Stimulated activated CD4-positive, alpha-beta T cell treated with anti-CD3 and anti-CD28 coated beads, Interleukin-12 subunit alpha, Interleukin-12 subunit beta, amount 100 ng/mL, for 4 hours (primary cell): Measurements from ENCODE around the gene SMYD2.

Experiments
- DNase-seq: peaks from one replicate; pipeline ENCODE4 v3.0.0-alpha.2; 2020

Gene SMYD2

DNA sequence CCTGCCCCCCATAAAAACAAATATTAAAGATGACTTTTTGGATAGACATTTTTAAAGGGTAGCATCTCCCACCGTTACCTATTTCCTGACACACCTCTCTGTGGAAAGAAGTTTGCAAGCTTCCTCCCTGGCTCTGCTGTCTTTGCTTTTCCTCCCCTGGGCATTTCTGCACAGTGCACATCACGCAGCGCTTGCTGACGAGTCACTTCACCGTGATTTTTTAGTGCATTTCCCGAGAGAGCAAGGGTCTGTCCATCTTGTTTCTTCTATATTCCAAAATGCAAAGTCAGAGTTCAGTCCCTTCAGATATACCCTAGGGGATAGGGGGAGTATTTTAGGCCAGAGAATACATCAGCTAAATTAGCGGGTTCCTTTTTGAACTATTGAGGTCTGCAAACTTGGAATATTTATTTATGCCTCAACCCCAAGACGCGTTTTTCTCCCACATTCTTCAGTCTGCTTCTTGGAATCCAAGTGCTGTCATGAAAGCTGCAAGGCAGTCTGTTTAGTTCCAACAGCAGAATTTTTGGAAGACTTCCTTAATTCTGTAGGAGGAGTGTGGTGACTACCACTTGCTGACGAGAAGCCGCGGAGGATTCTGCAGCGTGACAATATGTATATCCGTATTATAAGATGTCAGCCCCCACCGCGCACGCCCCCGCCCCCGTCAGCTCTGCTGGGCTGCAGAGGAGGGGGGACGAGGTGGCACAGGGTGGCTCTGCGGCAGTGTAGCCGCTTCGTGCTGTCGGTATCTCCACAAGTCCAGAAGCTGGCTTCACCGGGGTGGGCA lies 22.4 kb downstream of the SMYD2 start:
- no peak for DNase-seq

DNA sequence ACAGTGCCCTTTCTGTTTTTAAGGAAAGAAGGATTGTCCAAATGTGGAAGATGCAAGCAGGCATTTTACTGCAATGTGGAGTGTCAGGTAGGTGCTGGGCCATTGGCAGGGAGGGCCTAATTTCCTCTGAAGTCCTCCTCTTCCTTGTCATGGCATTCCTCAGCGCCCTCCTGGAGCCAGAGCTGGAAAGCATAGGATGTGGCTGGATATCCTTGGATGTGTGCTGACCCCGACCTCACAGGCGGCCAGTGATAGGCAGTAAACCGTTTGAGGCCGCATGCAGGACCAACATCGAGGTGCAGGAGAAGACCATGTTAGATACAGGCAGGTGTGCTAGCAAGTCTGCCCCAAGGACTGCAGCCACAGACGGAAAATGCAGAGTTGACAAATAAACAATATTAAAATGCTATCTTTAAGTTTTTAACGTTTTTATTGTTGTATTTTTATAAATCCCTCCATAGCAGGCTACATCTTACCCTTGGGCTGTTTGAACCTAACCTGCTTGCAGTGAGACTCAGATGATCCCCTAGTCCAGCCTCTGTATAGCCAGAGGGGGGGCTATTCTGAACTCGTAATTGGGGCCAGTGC lies 24.3 kb downstream of the SMYD2 start:
- DNase-seq, result no peak

DNA sequence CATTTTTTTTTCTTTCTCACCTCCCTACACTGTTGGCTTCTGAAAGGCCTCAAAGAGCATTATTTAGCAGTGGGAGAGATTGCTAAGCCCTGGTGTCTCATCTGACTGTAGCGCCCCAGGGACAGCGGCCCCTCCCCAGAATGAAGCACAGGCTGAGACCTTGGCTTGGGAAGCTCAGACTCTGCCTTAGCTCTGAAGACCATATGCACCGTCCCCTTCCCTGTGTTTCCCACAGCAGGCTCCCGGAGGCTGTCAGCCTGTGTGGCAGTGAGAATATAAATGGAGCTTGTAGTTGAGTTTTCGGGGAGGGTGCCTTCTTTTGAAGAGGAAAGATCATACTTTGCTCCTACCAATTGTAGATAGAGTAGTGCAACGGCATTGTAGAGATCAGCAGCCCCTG lies 25.3 kb downstream of the SMYD2 start:
- DNase-seq, result no peak

DNA sequence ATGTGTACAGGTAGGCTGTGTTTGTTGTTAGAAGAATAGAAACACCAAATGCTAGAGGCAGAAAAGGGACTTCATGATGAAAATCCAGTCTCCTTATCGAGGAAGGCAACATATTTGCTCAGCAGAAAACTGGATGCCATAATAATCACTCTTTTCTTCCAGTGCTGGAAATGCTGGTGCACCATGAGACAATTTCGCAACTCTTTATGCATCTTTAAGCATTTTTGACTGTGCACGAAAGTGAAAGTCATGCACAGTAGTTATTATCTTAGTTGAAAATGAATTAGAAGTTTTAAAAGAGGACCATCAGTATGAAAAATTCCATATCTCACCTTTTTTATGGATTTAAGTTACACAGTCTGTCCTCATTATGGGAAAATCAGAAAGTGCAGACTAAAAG lies 29.1 kb downstream of the SMYD2 start:
- no peak for DNase-seq

DNA sequence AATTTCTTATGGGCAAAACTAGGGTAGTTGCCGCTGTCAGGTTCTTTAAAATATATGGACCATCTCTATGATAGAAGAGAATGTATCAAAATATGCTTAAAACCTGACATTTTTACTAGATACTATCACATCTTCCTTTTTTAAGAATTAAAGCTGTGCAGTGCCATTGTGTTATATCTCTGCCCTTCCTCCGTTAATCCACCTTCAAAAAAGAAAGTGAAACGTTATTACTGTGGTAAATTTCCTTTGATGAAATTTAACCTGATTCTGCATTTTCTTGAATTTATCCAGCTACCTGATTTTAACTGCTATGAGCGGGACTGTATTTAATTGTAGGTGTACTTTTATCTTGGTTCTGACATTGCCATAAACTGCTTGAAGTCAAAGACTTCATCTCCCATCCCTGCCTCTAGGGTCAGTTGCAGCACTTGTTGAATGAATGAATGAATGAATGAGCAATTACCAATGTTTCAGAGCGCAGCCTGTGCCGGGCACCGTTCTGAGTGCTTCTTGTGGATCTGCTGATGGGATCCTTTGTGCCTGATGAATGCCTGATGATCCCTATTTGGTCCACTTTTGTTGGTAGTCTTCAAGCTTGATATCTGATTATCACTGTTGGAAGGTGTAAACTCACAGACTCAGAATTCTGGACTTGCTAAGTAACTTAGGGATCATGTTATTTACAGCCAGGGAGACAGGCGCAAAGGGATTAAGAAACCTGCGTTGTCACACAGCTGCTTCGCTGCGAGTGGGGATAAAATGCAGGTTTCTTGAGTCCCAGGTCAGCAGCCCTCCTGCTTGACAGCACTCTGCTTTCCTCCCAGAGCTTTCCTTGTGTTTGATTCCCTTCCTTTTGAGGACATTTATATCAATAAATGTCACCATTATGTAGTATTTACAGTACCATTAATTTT lies 30.1 kb downstream of the SMYD2 start:
- no peak for DNase-seq

DNA sequence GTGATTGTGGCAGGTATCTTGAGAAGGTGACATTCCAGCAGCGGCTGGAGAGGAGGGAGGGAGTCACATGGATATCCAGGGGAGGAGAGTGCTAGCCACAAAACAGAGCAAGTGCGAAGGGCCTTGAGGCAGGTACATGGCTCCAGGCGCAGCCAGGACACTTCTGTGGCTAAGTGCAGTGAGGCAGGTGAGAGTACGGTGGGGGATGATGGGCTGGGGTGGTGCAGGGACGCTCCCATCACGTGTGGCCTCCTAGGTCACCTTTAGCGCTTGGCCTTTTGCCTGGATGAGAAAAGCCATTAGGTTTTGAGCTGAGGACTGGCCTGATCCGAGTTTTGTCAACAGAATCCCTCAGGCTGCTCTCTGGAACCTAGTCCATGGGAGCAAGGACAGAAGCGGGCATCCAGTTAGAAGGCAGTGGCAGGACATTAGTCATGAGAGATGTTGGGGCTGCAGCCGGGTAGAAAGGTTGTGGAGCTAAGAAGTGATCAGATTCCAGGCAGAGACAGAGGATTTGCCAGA lies 31.6 kb downstream of the SMYD2 start:
- DNase-seq, result no peak

DNA sequence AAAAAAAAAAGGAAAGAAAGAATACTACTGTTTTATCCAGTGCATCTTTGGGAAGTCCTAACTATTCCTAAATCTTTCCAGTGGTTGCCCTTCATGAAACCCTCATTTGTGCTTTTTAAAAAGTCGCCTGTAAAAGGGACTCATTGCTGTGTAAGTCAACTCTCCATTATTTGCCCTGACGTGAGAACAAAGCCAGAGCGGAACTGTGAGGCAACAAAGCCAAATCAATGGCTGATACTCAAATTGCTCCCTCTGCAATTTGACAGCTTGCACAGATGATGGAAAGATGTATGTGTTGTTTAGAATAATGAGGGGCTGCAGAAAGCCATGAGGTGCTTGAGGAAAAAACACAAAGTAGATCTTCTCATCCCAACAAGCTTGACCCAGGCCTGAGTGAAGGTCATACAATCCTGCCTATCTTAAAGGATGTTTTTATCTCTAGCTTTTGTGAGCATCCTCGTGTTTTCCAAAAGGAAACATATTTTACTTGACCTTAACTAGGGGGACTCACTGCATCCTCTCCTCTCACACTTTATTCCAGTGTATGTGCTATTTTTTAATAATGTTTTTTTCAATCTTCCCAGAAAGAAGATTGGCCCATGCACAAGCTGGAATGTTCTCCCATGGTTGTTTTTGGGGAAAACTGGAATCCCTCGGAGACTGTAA lies 33.4 kb downstream of the SMYD2 start:
- DNase-seq, result no peak

DNA sequence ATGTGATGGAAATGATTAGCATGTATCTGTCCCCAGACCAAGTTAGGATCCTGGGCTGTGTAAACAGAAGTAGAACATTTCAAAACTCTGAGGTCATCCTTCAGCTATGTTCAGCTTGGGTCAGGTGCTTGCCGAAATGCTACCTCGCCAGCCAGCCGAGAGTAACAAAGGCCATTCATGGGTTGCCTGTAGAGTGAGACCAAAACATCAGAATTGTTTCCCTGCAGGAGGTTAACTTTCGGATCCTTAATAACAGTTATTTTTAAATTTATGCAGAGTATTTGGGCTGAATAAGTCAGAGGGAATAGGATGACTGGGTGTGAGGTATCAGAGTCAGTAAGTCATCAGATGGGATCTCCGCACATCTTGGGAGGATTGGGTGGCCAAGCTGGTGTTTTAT lies 35.6 kb downstream of the SMYD2 start:
- DNase-seq, result no peak

DNA sequence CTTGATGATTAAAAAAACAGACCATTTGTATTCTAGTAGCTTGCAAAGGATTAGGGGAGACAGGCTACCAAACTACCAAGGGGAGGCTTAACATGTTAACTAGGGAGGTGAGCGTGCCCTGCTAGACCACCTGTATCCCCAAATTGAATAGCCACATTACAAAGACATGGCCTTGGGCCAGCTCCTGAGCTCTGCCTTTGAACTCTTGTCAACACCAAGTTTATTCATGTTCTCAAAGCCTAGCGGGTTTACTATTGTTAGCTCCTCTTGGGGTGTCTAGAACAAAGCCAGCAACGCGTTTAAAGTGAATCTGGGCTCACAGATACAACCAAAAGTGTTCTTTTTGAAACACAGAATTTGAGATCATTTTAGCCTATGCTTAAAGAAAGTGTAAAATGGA lies 36.3 kb downstream of the SMYD2 start:
- no peak for DNase-seq

DNA sequence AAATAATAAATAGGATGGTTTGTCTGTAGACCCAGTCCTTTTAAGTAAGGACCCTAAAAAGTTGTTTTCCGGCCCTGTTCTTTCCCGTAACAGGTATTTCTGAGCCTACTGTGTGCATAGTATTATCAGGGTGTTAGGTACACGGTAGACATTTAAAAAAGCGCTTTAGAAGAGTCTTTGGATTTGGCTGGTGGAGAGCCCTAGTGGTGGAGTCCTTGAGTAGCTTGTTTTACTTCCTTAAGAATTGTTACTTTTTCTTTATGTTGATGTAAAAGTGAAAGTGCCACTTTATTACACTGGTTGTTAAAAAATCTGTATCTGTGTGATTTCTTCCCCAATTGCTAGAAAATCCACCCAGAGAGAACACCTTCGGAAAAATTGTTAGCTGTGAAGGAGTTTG lies 36.8 kb downstream of the SMYD2 start:
- no peak for DNase-seq

DNA sequence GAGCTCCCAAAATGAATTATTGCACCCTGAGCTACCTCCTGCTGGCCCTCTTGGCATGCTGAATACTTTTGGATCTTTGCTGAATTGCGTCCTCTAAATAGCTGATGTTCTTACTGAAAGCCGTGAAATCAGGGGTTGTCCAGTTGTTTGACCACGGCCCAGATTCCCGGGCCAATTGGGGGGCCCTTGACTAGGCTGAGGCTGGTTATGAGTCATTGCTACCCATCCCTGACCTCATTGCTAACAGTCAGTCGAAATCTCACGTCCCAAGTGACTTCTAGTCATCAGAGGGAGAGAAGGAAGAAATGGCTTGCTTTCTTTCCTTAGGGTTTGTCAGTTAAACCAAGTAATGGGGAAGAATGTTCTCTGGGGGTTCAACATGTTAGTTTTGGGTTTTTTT lies 37.4 kb downstream of the SMYD2 start:
- DNase-seq, result no peak

DNA sequence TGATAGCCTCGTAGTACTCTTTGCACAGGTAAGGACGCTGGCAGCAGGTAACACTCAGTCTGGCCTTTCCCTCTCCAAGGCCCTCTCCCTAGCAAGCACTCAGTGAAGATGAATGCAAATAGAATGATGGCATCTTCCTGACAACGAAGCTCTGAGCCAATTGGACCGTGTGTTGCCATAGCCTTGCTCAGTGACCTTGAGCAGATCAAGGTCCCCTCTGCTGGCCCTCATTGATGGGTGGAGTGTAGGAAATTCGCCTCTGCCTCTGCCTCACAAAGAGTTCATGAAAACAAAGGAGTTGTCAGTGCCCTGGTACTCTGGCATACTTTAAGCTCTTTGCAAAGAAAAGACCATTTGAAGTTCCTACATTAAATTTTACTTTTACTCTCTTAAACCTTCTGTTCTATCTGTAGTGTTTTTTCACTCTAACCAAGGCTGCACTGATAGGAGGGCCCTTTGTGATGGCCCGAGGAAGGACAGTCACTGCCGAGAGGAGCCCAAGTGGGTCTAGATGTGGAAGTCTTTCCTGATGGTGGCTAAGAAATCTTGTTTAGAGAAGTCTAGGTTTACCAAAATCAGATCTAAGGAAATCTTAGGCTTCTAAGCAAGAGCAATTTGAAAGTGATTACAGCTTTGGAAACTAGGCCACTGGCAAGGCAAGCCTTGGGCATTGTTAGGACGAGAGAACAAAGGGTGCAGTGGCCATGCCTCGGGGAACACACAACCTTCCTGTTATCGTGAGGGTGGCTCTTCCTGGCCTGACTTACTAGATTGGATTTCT lies 38.2 kb downstream of the SMYD2 start:
- DNase-seq, result no peak

DNA sequence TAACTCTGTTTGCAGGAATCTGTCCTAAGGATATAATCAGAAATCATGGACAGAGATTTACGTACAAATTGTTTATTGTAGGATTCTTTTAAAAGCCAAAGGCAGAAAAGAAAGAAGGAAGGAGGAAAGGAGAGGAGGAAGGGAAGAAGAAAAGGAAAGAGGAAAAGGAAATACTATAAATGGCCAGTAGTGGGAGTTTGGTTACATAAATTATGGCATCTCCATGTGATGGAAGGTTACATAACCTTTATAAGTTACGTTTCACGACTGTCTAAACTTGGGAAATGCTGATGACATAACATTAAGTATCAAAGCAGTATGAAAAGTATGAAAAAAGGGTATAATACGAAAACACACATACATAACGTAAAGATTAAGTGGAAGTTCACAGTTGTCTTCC lies 39.0 kb downstream of the SMYD2 start:
- no peak for DNase-seq

DNA sequence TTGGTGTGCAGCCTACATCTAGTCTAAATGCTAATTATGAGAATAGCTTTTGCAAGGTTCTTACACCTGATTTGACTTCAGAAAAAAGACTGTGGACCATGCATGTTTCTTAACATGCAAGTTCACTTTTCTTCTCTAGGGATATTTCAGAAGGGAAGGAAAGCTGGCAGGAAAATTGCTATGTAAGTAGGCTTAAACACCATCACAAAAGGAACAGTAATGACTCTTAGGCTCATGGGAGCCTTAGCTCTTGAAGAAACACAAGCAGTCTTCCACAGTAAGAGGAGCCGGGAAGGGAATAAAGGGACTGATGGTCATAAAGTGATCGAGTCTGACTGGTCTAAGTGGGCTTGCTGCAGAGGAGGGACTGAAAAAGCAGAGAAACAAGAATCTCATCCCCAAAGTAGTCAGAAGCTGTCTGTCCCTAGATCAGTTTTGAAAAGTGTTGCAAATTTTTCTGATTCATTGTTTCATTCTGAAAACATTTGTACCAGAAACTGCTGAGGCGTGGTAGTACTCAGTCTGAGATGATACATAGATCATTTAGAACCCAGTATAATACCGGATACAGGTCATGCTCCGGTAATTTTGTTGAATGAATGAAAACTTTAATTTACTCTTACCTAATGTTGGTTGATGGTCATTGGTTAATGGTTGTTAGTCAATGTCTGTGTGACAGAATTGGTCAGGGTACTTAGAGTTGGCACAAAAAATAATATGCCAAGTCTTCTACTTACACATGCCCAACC lies 40.9 kb downstream of the SMYD2 start:
- DNase-seq, result no peak

DNA sequence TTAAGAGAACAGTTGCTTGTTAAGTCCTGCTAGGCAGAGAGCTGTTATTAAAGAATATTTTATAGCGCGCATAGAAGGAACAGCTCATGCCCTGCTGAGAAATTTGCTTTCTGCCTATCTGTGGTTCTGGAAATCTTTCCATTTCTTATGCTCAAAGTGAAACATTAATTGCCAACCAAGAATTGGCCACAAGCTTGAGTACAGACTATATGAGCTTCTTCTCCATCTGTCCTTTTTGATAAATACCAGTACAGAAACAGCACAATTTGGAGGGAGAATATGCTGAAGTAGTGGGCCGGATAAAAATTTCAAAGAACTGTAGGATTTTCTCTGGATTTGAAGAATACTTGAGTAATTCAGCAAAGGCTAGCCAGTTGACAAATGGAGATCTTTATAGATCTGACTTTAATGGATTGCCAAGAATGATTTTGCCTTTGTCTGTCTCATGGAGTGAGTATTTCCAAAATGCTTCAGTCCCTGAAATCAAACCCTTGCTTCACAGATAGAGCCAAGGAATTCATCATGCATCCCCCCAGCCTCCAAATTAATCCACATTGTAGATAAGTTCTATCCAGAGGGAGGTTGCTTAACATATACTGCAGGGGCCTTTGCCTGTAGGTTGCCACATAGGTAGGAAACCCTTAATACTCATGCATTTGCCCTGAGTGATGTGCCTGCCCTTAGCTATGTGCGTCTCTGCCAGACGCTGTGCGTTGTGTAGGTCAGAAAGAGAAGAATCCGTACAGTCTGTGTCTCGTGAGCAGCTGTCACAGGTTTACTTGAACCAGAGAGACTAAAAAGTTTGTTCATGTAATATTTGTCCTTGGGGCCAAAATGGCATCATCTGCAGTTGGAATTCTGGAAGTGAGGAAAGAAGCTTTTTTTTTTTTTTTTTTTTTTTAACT lies 44.2 kb downstream of the SMYD2 start:
- DNase-seq, result no peak

DNA sequence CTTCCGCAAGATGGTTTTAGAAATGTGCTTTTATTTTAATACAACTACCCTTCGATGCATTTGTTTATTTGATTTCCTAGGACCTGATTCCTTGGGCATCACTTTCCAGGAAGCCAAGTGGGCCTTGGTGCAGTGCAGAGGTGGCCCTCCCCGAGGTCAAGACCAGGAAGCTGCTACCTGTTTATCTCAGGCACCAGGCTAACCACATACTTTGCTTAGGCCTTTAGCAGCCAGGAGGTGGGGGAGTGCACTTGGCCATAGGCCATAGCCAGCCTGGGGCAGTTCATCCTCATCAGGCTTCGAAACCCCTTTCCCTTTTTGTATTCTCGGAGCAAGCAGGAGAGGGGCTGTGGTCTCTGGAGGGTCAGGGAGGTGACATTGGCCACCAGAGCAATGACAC lies 45.4 kb downstream of the SMYD2 start:
- DNase-seq, result no peak

DNA sequence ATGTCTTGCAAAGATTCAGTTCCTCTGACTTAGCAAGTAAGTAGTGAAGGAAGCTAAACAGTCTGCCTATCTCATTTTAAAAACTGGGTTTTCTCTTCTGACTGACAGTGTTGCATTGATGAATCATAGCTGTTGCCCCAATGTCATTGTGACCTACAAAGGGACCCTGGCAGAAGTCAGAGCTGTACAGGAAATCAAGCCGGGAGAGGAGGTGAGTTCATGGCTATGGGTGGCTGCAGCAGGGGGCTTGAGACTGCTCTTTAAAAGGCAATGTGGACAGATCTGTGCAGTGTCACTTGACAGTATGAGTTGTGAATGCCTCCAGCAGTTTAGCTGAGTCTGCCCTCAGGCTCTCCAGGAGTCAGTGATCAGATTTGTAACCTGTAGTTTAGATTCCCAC lies 46.6 kb downstream of the SMYD2 start:
- DNase-seq, result no peak

DNA sequence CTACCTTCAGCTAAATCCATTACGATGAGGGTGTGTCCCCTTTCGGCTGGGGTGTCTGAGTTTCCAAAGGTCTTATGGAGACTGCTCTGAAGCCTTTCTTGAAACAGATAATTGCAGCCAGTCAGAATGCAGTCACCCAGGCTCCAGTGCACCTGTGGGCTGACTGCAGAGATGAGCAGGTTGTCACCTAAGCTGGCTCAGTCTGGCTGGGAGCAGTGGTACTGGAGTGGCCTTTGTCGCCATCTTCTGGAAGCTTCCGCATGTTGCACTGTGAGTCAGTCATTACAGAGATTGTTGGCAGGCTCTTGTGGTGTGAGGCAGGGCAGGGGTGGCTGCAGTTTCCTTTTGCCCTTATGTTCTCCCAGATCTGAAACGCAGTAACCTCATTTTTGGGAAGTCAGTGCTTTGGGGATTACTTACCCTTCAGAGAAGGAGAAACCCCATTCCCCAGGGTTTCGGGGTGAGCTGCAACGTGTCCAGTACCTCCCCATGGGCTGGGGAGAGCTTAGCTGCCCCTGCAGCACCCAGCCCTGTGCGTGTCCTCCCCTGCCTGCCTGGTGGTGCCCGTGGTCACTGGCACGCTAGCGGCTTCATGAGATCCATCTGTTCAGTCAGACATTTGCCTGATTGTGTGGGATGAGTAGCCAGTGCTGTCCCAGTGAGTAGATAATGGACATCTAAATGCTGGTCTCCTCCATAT lies 48.0 kb downstream of the SMYD2 start:
- DNase-seq, result peak; percentile 67

DNA sequence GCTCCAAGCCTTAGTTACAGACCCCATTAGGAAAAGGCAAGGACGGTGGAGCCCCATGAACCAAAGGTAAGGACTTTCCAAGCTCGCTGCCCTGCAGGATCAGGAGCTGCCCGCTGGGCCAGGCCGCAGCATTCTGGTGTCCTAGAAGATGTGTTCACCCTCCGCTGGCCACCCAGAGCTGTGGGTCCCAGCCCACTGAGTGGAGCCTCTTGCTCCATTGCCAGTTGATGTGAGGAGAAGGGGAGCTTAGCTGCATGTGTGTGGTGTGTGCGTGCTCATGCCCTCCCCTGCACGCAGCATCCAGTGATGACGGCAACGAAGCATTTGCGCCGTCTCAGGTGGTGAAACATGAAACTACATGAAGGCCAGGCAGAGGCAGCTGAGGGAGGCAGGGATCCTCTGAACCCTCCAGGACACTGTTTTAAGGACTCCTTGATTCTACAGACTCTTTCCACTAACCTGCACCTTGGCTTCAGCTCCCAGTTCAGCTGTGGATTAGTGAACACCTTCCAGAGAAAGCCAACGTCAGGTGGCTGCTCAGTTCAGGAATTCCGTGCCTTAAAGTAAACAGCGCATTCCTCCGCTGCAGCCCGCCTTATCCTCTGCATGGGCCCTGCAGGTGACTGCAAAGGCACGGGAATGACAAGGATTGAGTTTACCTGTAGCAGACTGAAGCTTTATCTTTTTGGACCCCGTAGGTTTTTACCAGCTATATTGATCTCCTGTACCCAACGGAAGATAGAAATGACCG lies 48.7 kb downstream of the SMYD2 start:
- no peak for DNase-seq
